ENCODE data around the gene CERS1.
A peak's percentile ranks its signal among the peaks of the same experiment; 100 is the strongest.

The CERS1 gene

GRCh38 chr19:18849838-18850400, 46.0 kb downstream of the CERS1 start:
- H3K4me3 ChIP-seq (ENCODE audit: low read length) = no peak overlapping the region
- H4K20me1 ChIP-seq (ENCODE audit: control insufficient read depth, insufficient read depth, low read depth, low read length) = peaks cover 40% of the 10 kb centered on the region; the same call in 1 of the 2 replicates
- H3F3A ChIP-seq (ENCODE audit: control insufficient read depth, insufficient read depth) = no peaks in the 10 kb centered on the region
- no peak overlapping the region for H3K27ac ChIP-seq (ENCODE audit: low read depth, low read length)
- H3K9me3 ChIP-seq (ENCODE audit: control insufficient read depth, insufficient read depth, low read length) = no peaks in the 10 kb centered on the region
- no peak overlapping the region for H3K4me2 ChIP-seq (ENCODE audit: low read length)
- TF ChIP-seq CTCF (IDR thresholded peaks at IDR 0.05; ENCODE audit: low read depth, low read length, poor library complexity, severe bottlenecking) (no peak), EZH2phosphoT487 (IDR thresholded peaks at IDR 0.05; ENCODE audit: borderline replicate concordance, low read length) (no peak)
- H3K9me2 ChIP-seq (replicated peaks; ENCODE audit: control insufficient read depth, low read length) = no peaks in the 10 kb centered on the region
- peaks cover 21% of the 10 kb centered on the region for H3K4me1 ChIP-seq (ENCODE audit: control insufficient read depth, low read length)
- no peaks in the 10 kb centered on the region for H3K27me3 ChIP-seq (ENCODE audit: control insufficient read depth, low read length)
- H3K36me3 ChIP-seq (ENCODE audit: control insufficient read depth, low read length) = peaks cover 95% of the 10 kb centered on the region
- peaks cover 82% of the 10 kb centered on the region for H3K79me2 ChIP-seq (ENCODE audit: control insufficient read depth, low read length)

- Histone ChIP-seq H3K36me3 (ENCODE audit: control insufficient read depth, low read length) (peaks cover 92% of the 10 kb centered on the region), H3K9me2 (replicated peaks; ENCODE audit: control insufficient read depth, low read length) (no peaks in the 10 kb centered on the region), H4K20me1 (ENCODE audit: control insufficient read depth, insufficient read depth, low read depth, low read length) (peaks cover 44% of the 10 kb centered on the region; the same call in 1 of the 2 replicates)
Measured at GRCh38 chr19:18848878-18849661, 46.9 kb downstream of the CERS1 start.

GRCh38 chr19:18847549-18848463, 48.2 kb downstream of the CERS1 start:
- H3K4me1 ChIP-seq (ENCODE audit: control insufficient read depth, low read length) = peaks cover 33% of the 10 kb centered on the region
- H3K4me3 ChIP-seq (ENCODE audit: low read length) = no peak overlapping the region
- no peaks in the 10 kb centered on the region for H3F3A ChIP-seq (ENCODE audit: control insufficient read depth, insufficient read depth)
- no peaks in the 10 kb centered on the region for H3K9me2 ChIP-seq (replicated peaks; ENCODE audit: control insufficient read depth, low read length)
- H3K27ac ChIP-seq (ENCODE audit: low read depth, low read length) = no peak overlapping the region
- TF ChIP-seq EZH2phosphoT487 (IDR thresholded peaks at IDR 0.05; ENCODE audit: borderline replicate concordance, low read length) (no peak), CTCF (IDR thresholded peaks at IDR 0.05; ENCODE audit: low read depth, low read length, poor library complexity, severe bottlenecking) (peak; percentile 51)
- H3K36me3 ChIP-seq (ENCODE audit: control insufficient read depth, low read length) = peaks cover 79% of the 10 kb centered on the region
- peaks cover 93% of the 10 kb centered on the region for H3K79me2 ChIP-seq (ENCODE audit: control insufficient read depth, low read length)
- H3K27me3 ChIP-seq (ENCODE audit: control insufficient read depth, low read length) = no peaks in the 10 kb centered on the region
- H3K4me2 ChIP-seq (ENCODE audit: low read length) = no peak overlapping the region
- no peaks in the 10 kb centered on the region for H3K9me3 ChIP-seq (ENCODE audit: control insufficient read depth, insufficient read depth, low read length)
- peaks cover 47% of the 10 kb centered on the region; the same call in 1 of the 2 replicates for H4K20me1 ChIP-seq (ENCODE audit: control insufficient read depth, insufficient read depth, low read depth, low read length)

More at GRCh38 chr19:18848878-18849661, 46.9 kb downstream of the CERS1 start:
- no peaks in the 10 kb centered on the region for H3K27me3 ChIP-seq (ENCODE audit: control insufficient read depth, low read length)
- no peaks in the 10 kb centered on the region for H3F3A ChIP-seq (ENCODE audit: control insufficient read depth, insufficient read depth)
- H3K9me3 ChIP-seq (ENCODE audit: control insufficient read depth, insufficient read depth, low read length) = no peaks in the 10 kb centered on the region
- H3K79me2 ChIP-seq (ENCODE audit: control insufficient read depth, low read length) = peaks cover 91% of the 10 kb centered on the region
- H3K4me2 ChIP-seq (ENCODE audit: low read length) = no peak overlapping the region
- no peak overlapping the region for H3K27ac ChIP-seq (ENCODE audit: low read depth, low read length)
- H3K4me1 ChIP-seq (ENCODE audit: control insufficient read depth, low read length) = peaks cover 21% of the 10 kb centered on the region
- H3K4me3 ChIP-seq (ENCODE audit: low read length) = no peak overlapping the region
- TF ChIP-seq CTCF (IDR thresholded peaks at IDR 0.05; ENCODE audit: low read depth, low read length, poor library complexity, severe bottlenecking) (no peak), EZH2phosphoT487 (IDR thresholded peaks at IDR 0.05; ENCODE audit: borderline replicate concordance, low read length) (no peak)

Measured in DOHH2 (cell line).